HG03095 (cell line): ENCODE measurements around the gene ZDHHC5.
A peak's percentile ranks its signal among the peaks of the same experiment; 100 is the strongest.
"Not testable (repeated sequence)": the region's sequence is repeated elsewhere in the genome, so short reads cannot be mapped to it uniquely, and the experiment has no call there.

Experiments used
- ATAC-seq: cut with Tn5 transposase; IDR thresholded peaks from one replicate; pipeline ENCODE4 v1.9.1; 2021; ENCODE audit warnings: moderate library complexity; ENCODE audit not compliant: unreplicated experiment

Gene ZDHHC5

GRCh38 chr11:57663975-57664374 lies 3.9 kb upstream of the ZDHHC5 start:
- no peak for ATAC-seq

GRCh38 chr11:57667117-57667735 lies 688 bp upstream of the ZDHHC5 start:
- peak; percentile 61 for ATAC-seq

- peak; percentile 8 for ATAC-seq
Measured at GRCh38 chr11:57668434-57668782, 494 bp downstream of the ZDHHC5 start.

- no peak for ATAC-seq
Measured at GRCh38 chr11:57674251-57674650, 6.3 kb downstream of the ZDHHC5 start.

- ATAC-seq: no peak
Measured at GRCh38 chr11:57675176-57675941, 7.4 kb downstream of the ZDHHC5 start.

- no peak for ATAC-seq
Measured at GRCh38 chr11:57679396-57679795, 11.5 kb downstream of the ZDHHC5 start.

GRCh38 chr11:57680552-57680874 lies 12.6 kb downstream of the ZDHHC5 start:
- ATAC-seq: peak; percentile 39

- ATAC-seq: no peak
Measured at GRCh38 chr11:57681168-57681567, 13.3 kb downstream of the ZDHHC5 start.

GRCh38 chr11:57690474-57690873 lies 22.6 kb downstream of the ZDHHC5 start:
- not testable (repeated sequence) for ATAC-seq

GRCh38 chr11:57698843-57699365 lies 31.0 kb downstream of the ZDHHC5 start:
- no peak for ATAC-seq

GRCh38 chr11:57699813-57700212 lies 31.9 kb downstream of the ZDHHC5 start:
- ATAC-seq: no peak

GRCh38 chr11:57700425-57700824 lies 32.5 kb downstream of the ZDHHC5 start:
- no peak for ATAC-seq

GRCh38 chr11:57703341-57703740 lies 35.4 kb downstream of the ZDHHC5 start:
- ATAC-seq: no peak

- no peak for ATAC-seq
Measured at GRCh38 chr11:57704932-57705331, 37.0 kb downstream of the ZDHHC5 start.

GRCh38 chr11:57705432-57705831 lies 37.5 kb downstream of the ZDHHC5 start:
- not testable (repeated sequence) for ATAC-seq

GRCh38 chr11:57709802-57710367 lies 42.0 kb downstream of the ZDHHC5 start:
- no peak for ATAC-seq

- peak; percentile 36 for ATAC-seq
Measured at GRCh38 chr11:57711414-57712255, 43.7 kb downstream of the ZDHHC5 start, which contains the start of gene MED19. TSS of gene MED19 (minus strand) at chr11:57712215. CDS start at chr11:57712179, 36 bp downstream.

GRCh38 chr11:57712256-57713150 lies 44.6 kb downstream of the ZDHHC5 start, which contains the start of gene TMX2:
TSS of gene TMX2 (plus strand) at chr11:57712593. CDS start at chr11:57712619, 26 bp downstream.
- ATAC-seq: peak; percentile 89

GRCh38 chr11:57713835-57714234 lies 45.9 kb downstream of the ZDHHC5 start:
- ATAC-seq: no peak

GRCh38 chr11:57716726-57717125 lies 48.8 kb downstream of the ZDHHC5 start:
- not testable (repeated sequence) for ATAC-seq
